Activated T-helper 1 cell treated with anti-CD3 and anti-CD28 coated beads, Interleukin-12 subunit alpha, Interleukin-12 subunit beta, Interleukin-2, Interleukin-4 antibody, amounts not matched to agents 30 ng/mL and 10 ng/mL and 1 ng/mL, durations not matched to agents 14 hours and 24 hours and 36 hours (primary cell): ENCODE results near the gene KCNK1. TPM values are rescaled to one million over a fixed set of nuclear protein-coding genes. Genes with fewer than 3 reads are reported as not detected.
"Not testable (repeated sequence)": the region's sequence is repeated elsewhere in the genome, so short reads cannot be mapped to it uniquely, and the experiment has no call there.

Experiments used
- DNase-seq: peaks from one replicate; pipeline ENCODE4 v3.0.0; 2021; ENCODE audit warnings: low spot score
- H3K27ac Mint-ChIP-seq: one replicate; pipeline ENCODE4 v1.8.0; 2021; ENCODE audit warnings: mild to moderate bottlenecking, mixed read lengths
- H3K27me3 Mint-ChIP-seq: one replicate; pipeline ENCODE4 v1.8.0; 2022; ENCODE audit warnings: mild to moderate bottlenecking, moderate library complexity, mixed read lengths; ENCODE audit not compliant: insufficient read depth
- H3K36me3 Mint-ChIP-seq: one replicate; pipeline ENCODE4 v1.8.0; 2021; ENCODE audit warnings: low read depth, mixed read lengths
- H3K4me1 Mint-ChIP-seq: one replicate; pipeline ENCODE4 v1.8.0; 2021; ENCODE audit warnings: low read depth, mixed read lengths
- H3K4me3 Mint-ChIP-seq: one replicate; pipeline ENCODE4 v1.8.0; 2021; ENCODE audit warnings: mild to moderate bottlenecking, moderate library complexity, mixed read lengths
- H3K9me3 Mint-ChIP-seq: one replicate; pipeline ENCODE4 v1.8.0; 2021; ENCODE audit warnings: mixed read lengths
- intact Hi-C: fragments of 100-400 bp; cut with micrococcal nuclease; formaldehyde crosslinking; loops from one replicate; pipeline ENCODE4 v1.15.1; 2024
- total RNA-seq: library from RNA; stranded (reverse); gene quantifications from 2 replicates; pipeline ENCODE4 v1.2.3, GENCODE V29; 2022

KCNK1 gene
- total RNA-seq, 1 donor from 2014 or later = 1.8 TPM

- H3K4me1 Mint-ChIP-seq = peaks cover 4% of the 10 kb centered on the region
- H3K27me3 Mint-ChIP-seq = no peaks in the 10 kb centered on the region
- intact Hi-C loops = no loop called here
- no peaks in the 10 kb centered on the region for H3K9me3 Mint-ChIP-seq
- H3K36me3 Mint-ChIP-seq = no peaks in the 10 kb centered on the region
- H3K4me3 Mint-ChIP-seq = no peak overlapping the region
- no peak for DNase-seq
- no peak overlapping the region for H3K27ac Mint-ChIP-seq
Measured at GRCh38 chr1:233667741-233668140, 53.8 kb downstream of the KCNK1 start.

GRCh38 chr1:233668146-233668724, 54.3 kb downstream of the KCNK1 start:
- no peaks in the 10 kb centered on the region for H3K9me3 Mint-ChIP-seq
- H3K36me3 Mint-ChIP-seq = no peaks in the 10 kb centered on the region
- DNase-seq = no peak
- no peaks in the 10 kb centered on the region for H3K27me3 Mint-ChIP-seq
- intact Hi-C loops = no loop called here
- H3K4me1 Mint-ChIP-seq = peaks cover 4% of the 10 kb centered on the region
- no peak overlapping the region for H3K27ac Mint-ChIP-seq
- H3K4me3 Mint-ChIP-seq = no peak overlapping the region

- H3K36me3 Mint-ChIP-seq = no peaks in the 10 kb centered on the region
- no peaks in the 10 kb centered on the region for H3K9me3 Mint-ChIP-seq
- peak overlapping the region; percentile 62 for H3K27ac Mint-ChIP-seq
- peaks cover 4% of the 10 kb centered on the region for H3K4me1 Mint-ChIP-seq
- H3K27me3 Mint-ChIP-seq = no peaks in the 10 kb centered on the region
- no peak for DNase-seq
- no peak overlapping the region for H3K4me3 Mint-ChIP-seq
- intact Hi-C loops = no loop called here
Measured at GRCh38 chr1:233668725-233669294, 54.9 kb downstream of the KCNK1 start.

GRCh38 chr1:233670363-233670762, 56.5 kb downstream of the KCNK1 start:
- H3K36me3 Mint-ChIP-seq, H3K4me3 Mint-ChIP-seq, H3K27me3 Mint-ChIP-seq, intact Hi-C loops, H3K27ac Mint-ChIP-seq, DNase-seq, H3K4me1 Mint-ChIP-seq, H3K9me3 Mint-ChIP-seq: not testable (repeated sequence)

- H3K36me3 Mint-ChIP-seq = no peaks in the 10 kb centered on the region
- H3K4me3 Mint-ChIP-seq = no peak overlapping the region
- intact Hi-C loops = no loop called here
- H3K27me3 Mint-ChIP-seq = peaks cover 5% of the 10 kb centered on the region
- no peak for DNase-seq
- no peak overlapping the region for H3K27ac Mint-ChIP-seq
- H3K9me3 Mint-ChIP-seq = no peaks in the 10 kb centered on the region
- peaks cover 4% of the 10 kb centered on the region for H3K4me1 Mint-ChIP-seq
Measured at GRCh38 chr1:233671286-233671685, 57.4 kb downstream of the KCNK1 start.

- Mint-ChIP-seq H3K27ac (no peak overlapping the region), H3K36me3 (no peaks in the 10 kb centered on the region), H3K27me3 (peaks cover 5% of the 10 kb centered on the region), H3K4me1 (peaks cover 4% of the 10 kb centered on the region), H3K4me3 (no peak overlapping the region), H3K9me3 (no peaks in the 10 kb centered on the region)
- intact Hi-C loops = no loop called here
- DNase-seq = no peak
Measured at GRCh38 chr1:233672732-233673131, 58.8 kb downstream of the KCNK1 start.

GRCh38 chr1:233673261-233673946, 59.5 kb downstream of the KCNK1 start:
- Mint-ChIP-seq H3K9me3 (no peaks in the 10 kb centered on the region), H3K27ac (no peak overlapping the region), H3K36me3 (no peaks in the 10 kb centered on the region), H3K4me1 (peaks cover 4% of the 10 kb centered on the region), H3K4me3 (no peak overlapping the region), H3K27me3 (peaks cover 5% of the 10 kb centered on the region)
- intact Hi-C loops = no loop called here
- DNase-seq = no peak

GRCh38 chr1:233673947-233674431, 60.1 kb downstream of the KCNK1 start:
- H3K4me1 Mint-ChIP-seq = peaks cover under 1% of the 10 kb centered on the region
- intact Hi-C loops = no loop called here
- H3K9me3 Mint-ChIP-seq = no peaks in the 10 kb centered on the region
- no peaks in the 10 kb centered on the region for H3K36me3 Mint-ChIP-seq
- peaks cover 5% of the 10 kb centered on the region for H3K27me3 Mint-ChIP-seq
- no peak overlapping the region for H3K4me3 Mint-ChIP-seq
- DNase-seq = no peak
- no peak overlapping the region for H3K27ac Mint-ChIP-seq

- intact Hi-C loops = no loop called here
- Mint-ChIP-seq H3K27me3 (peaks cover 5% of the 10 kb centered on the region), H3K36me3 (no peaks in the 10 kb centered on the region), H3K4me1 (no peaks in the 10 kb centered on the region), H3K27ac (no peak overlapping the region), H3K9me3 (no peaks in the 10 kb centered on the region), H3K4me3 (no peak overlapping the region)
- DNase-seq = no peak
Measured at GRCh38 chr1:233675446-233675845, 61.5 kb downstream of the KCNK1 start.

GRCh38 chr1:233675893-233676292, 62.0 kb downstream of the KCNK1 start:
- Mint-ChIP-seq H3K27ac (no peak overlapping the region), H3K4me1 (no peaks in the 10 kb centered on the region), H3K9me3 (no peaks in the 10 kb centered on the region), H3K4me3 (no peak overlapping the region), H3K27me3 (peaks cover 5% of the 10 kb centered on the region), H3K36me3 (no peaks in the 10 kb centered on the region)
- DNase-seq = no peak
- intact Hi-C loops = no loop called here

GRCh38 chr1:233677690-233678354, 63.9 kb downstream of the KCNK1 start:
- Mint-ChIP-seq H3K36me3 (no peaks in the 10 kb centered on the region), H3K9me3 (no peaks in the 10 kb centered on the region), H3K4me3 (no peak overlapping the region), H3K27me3 (peaks cover 6% of the 10 kb centered on the region), H3K27ac (no peak overlapping the region), H3K4me1 (no peaks in the 10 kb centered on the region)
- DNase-seq = no peak
- intact Hi-C loops = no loop called here

- no peaks in the 10 kb centered on the region for H3K4me1 Mint-ChIP-seq
- H3K27me3 Mint-ChIP-seq = peaks cover 5% of the 10 kb centered on the region
- H3K9me3 Mint-ChIP-seq = no peaks in the 10 kb centered on the region
- DNase-seq = no peak
- H3K27ac Mint-ChIP-seq = no peak overlapping the region
- no peak overlapping the region for H3K4me3 Mint-ChIP-seq
- H3K36me3 Mint-ChIP-seq = no peaks in the 10 kb centered on the region
- intact Hi-C loops = no loop called here
Measured at GRCh38 chr1:233679030-233679429, 65.1 kb downstream of the KCNK1 start.
